MCF 10A (cell line): ENCODE results near the gene ATP6V0E1. TPM values are rescaled to one million over a fixed set of nuclear protein-coding genes. Genes with fewer than 3 reads are reported as not detected.

ENCODE experiments used
- BruUV-seq: library from RNA; stranded (reverse); fragments of 400-500 nt; replicated peaks from 2 replicates; lab custom pipeline; 2021; lab: Mats Ljungman, UMichigan
- CTCF ChIA-PET: fragments of 300-600 bp; sonication (Branson Sonifier 250); formaldehyde crosslinking; extraction: SDS; loops from one replicate; lab custom pipeline; 2021; ENCODE audit warnings: antibody characterized with exemption, inconsistent platforms; lab: Yijun Ruan, JAX
- POLR2A ChIA-PET: fragments of 300-600, 350-650 bp; sonication (Branson Sonifier 250); formaldehyde crosslinking; extraction: SDS; loops from one replicate; lab custom pipeline; 2020; ENCODE audit warnings: antibody characterized with exemption, inconsistent platforms; lab: Yijun Ruan, JAX
- DNase-seq: peaks from one replicate; pipeline ENCODE4 v3.0.0-alpha.2; 2018; ENCODE audit not compliant: unreplicated experiment
- H3K27ac Mint-ChIP-seq: one replicate; pipeline ENCODE4 v1.8.0; 2022; ENCODE audit warnings: mild to moderate bottlenecking, low read depth, mixed read lengths; ENCODE audit not compliant: unreplicated experiment
- H3K27me3 Mint-ChIP-seq: one replicate; pipeline ENCODE4 v1.8.0; 2022; ENCODE audit warnings: mixed read lengths; ENCODE audit not compliant: insufficient read depth, unreplicated experiment
- H3K36me3 Mint-ChIP-seq: one replicate; pipeline ENCODE4 v1.8.0; 2022; ENCODE audit warnings: mild to moderate bottlenecking, moderate library complexity, mixed read lengths; ENCODE audit not compliant: insufficient read depth, unreplicated experiment
- H3K4me1 Mint-ChIP-seq: one replicate; pipeline ENCODE4 v1.8.0; 2022; ENCODE audit warnings: mixed read lengths; ENCODE audit not compliant: insufficient read depth, unreplicated experiment
- H3K4me3 Mint-ChIP-seq: one replicate; pipeline ENCODE4 v1.8.0; 2022; ENCODE audit warnings: mild to moderate bottlenecking, moderate library complexity, mixed read lengths; ENCODE audit not compliant: unreplicated experiment
- H3K9me3 Mint-ChIP-seq: one replicate; pipeline ENCODE4 v1.8.0; 2022; ENCODE audit warnings: mixed read lengths; ENCODE audit not compliant: unreplicated experiment
- intact Hi-C: fragments of 100-400 bp; cut with micrococcal nuclease; formaldehyde crosslinking; loops from 2 replicates; pipeline ENCODE4 v1.14.1; 2022
- total RNA-seq: library from RNA; stranded (reverse); gene quantifications from 2 replicates; pipeline ENCODE4 v1.2.3, GENCODE V29; 2022
- TF ChIP-seq, protein P1 (sequence below): fragments of 200-600 bp; IDR thresholded peaks from one replicate; pipeline ENCODE4 v1.8.0; 2022; ENCODE audit warnings: antibody characterized with exemption, mild to moderate bottlenecking; ENCODE audit not compliant: unreplicated experiment

ATP6V0E1 gene
- total RNA-seq, 1 experiment from 2014 or later: 171 TPM

DNA sequence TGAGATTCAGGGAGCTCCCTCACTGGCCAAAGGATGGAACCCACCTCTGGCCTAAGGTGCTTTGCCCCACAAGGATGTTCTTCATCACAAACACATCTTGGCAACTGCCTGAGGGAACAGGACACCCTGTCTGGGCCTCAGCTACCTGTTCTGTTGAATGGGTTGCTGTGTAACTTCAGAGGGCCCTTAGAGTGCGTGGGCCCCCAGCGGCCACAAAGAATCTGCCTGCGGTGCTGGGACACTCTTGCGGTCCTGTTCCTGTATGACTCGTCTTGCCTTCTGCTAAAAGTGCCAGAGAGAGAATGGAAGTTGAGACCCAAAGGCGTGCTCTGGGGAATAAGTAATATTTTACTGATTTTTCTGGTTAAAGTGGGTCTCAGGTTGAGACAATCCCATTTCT, 38.4 kb upstream of the ATP6V0E1 start:
- Mint-ChIP-seq H3K4me1 (peaks cover 18% of the 10 kb centered on the region), H3K27ac (no peak overlapping the region), H3K36me3 (peaks cover 63% of the 10 kb centered on the region), H3K9me3 (no peaks in the 10 kb centered on the region), H3K27me3 (no peaks in the 10 kb centered on the region), H3K4me3 (no peak overlapping the region)
- ChIA-PET CTCF (interaction anchor here (1.5 to 26.7 kb wide), 4 partner anchors 8 to 236 kb away, joined by 3 to 604 read pairs (median 8); no protein-coding TSS in a partner anchor), POLR2A (interaction anchor here (2.1 kb wide), 1 partner anchor 9 kb away, joined by 8 read pairs; no protein-coding TSS in a partner anchor)
- no peak for DNase-seq
- intact Hi-C loops: loop anchor here (5.0 kb wide), 1 partner anchor 473 kb away; no protein-coding TSS in a partner anchor
- no TSS peak for BruUV-seq
- TF ChIP-seq, protein P1, sequence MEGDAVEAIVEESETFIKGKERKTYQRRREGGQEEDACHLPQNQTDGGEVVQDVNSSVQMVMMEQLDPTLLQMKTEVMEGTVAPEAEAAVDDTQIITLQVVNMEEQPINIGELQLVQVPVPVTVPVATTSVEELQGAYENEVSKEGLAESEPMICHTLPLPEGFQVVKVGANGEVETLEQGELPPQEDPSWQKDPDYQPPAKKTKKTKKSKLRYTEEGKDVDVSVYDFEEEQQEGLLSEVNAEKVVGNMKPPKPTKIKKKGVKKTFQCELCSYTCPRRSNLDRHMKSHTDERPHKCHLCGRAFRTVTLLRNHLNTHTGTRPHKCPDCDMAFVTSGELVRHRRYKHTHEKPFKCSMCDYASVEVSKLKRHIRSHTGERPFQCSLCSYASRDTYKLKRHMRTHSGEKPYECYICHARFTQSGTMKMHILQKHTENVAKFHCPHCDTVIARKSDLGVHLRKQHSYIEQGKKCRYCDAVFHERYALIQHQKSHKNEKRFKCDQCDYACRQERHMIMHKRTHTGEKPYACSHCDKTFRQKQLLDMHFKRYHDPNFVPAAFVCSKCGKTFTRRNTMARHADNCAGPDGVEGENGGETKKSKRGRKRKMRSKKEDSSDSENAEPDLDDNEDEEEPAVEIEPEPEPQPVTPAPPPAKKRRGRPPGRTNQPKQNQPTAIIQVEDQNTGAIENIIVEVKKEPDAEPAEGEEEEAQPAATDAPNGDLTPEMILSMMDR: no peak

DNA sequence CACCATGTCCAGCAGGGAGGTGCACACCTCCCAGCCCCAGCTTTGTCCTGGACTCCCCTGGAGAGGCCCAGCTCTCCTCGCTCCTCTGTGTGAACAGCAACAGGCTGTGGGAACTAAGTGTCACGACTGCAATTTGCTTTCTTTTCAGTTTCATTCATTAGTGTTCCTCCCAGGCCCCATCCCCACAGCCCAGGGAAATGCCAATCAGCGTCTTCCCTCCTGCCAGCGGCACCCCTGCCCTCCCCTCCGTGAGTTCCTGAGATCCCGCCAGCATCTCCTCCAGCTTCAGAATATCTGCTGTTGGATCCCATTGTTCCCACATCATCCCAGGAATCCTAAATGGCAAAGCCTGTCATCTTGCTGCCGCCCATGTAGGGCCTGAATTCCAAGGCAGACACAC, 37.4 kb upstream of the ATP6V0E1 start:
- BruUV-seq: no TSS peak
- Mint-ChIP-seq H3K36me3 (peaks cover 57% of the 10 kb centered on the region), H3K9me3 (no peaks in the 10 kb centered on the region), H3K4me1 (peaks cover 22% of the 10 kb centered on the region), H3K4me3 (no peak overlapping the region), H3K27me3 (no peaks in the 10 kb centered on the region), H3K27ac (no peak overlapping the region)
- ChIA-PET CTCF (interaction anchor here (1.5 to 26.7 kb wide), 3 partner anchors 9 to 237 kb away, joined by 3 to 604 read pairs (median 7); no protein-coding TSS in a partner anchor), POLR2A (interaction anchor here (0.7 to 2.1 kb wide), 2 partner anchors 10 to 147 kb away, joined by 3 to 8 read pairs; no protein-coding TSS in a partner anchor)
- TF ChIP-seq, protein P1: no peak
- intact Hi-C loops: loop anchor here (5.0 kb wide), 1 partner anchor 474 kb away; no protein-coding TSS in a partner anchor
- DNase-seq: no peak

DNA sequence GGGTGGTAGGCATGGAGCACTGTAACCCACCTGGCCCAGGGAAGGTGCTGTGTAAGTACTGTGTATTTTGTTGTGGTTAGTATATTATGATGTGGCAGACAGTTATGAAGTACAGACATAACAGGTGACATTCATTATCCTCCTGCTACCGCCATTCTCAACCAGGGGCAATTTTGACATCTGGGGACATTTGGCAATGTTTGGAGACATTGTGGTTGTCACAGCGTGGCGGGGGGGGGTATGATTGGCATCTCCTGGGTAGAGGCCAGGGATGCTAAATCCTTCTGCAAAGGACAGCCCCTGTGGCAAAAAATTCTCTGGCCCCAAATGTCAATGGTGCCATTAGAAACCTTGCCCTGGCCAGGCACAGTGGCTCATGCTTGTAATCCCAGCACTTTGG, 34.1 kb upstream of the ATP6V0E1 start:
- POLR2A ChIA-PET: interaction anchor here (1.2 kb wide), 1 partner anchor 216 kb away, joined by 3 read pairs; no protein-coding TSS in a partner anchor
- Mint-ChIP-seq H3K9me3 (no peaks in the 10 kb centered on the region), H3K4me1 (peaks cover 48% of the 10 kb centered on the region), H3K4me3 (no peak overlapping the region), H3K36me3 (peaks cover 57% of the 10 kb centered on the region), H3K27me3 (no peaks in the 10 kb centered on the region), H3K27ac (peak overlapping the region; percentile 22)
- TF ChIP-seq, protein P1: no peak
- intact Hi-C loops: loop anchor here (5.0 kb wide), 1 partner anchor 477 kb away; no protein-coding TSS in a partner anchor
- no TSS peak for BruUV-seq
- no peak for DNase-seq
- CTCF ChIA-PET: interaction anchor here (0.9 to 26.7 kb wide), 2 partner anchors 16 to 240 kb away, joined by 4 to 604 read pairs; no protein-coding TSS in a partner anchor

DNA sequence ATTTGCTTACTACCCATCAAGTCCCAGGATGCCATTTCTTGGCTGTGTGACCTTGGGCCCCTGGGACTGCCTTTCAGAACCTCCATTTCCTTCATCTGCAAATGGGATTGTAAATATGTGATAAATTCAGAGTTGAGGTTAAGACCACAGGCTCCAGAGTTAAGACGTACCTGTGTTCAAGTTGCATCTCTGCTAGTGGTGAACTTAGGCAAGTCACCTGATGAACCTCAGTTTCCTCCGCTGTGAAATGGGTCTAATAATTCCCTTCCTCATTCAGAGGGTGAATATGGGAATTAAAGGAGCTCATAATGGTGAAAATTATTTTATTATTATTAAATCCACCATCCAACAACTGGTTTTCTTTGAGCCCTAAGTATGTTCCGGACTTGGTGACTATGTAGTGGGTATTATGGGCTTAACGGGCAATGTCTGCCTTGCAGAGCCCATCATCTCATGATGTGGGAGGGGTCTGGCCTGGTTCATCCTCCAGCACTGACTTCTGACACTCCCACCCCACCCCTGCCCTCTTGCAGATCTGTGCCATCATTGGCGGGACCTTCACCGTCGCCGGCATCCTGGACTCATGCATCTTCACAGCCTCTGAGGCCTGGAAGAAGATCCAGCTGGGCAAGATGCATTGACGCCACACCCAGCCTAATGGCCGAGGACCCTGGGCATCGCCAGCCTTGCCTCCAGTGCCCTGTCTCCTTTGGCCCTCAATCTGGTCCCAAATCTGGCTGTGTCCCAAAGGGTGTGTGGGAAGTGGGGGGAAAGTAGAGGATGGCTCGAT, 33.2 kb upstream of the ATP6V0E1 start:
- intact Hi-C loops: loop anchor here (10.0 kb wide), 1 partner anchor 504 kb away; no protein-coding TSS in a partner anchor
- TF ChIP-seq, protein P1: no peak
- H3K4me1 Mint-ChIP-seq: peaks cover 48% of the 10 kb centered on the region
- H3K4me3 Mint-ChIP-seq: no peak overlapping the region
- H3K36me3 Mint-ChIP-seq: peaks cover 54% of the 10 kb centered on the region
- BruUV-seq: no TSS peak
- peak overlapping the region; percentile 73 for H3K27ac Mint-ChIP-seq
- ChIA-PET CTCF (interaction anchor here (0.7 to 26.7 kb wide), 5 partner anchors 9 to 241 kb away, joined by 3 to 604 read pairs (median 6); partner anchors contain the start of gene RPL26L1), POLR2A (interaction anchor here (1.1 to 1.5 kb wide), 2 partner anchors 34 to 74 kb away, joined by 3 to 4 read pairs; no protein-coding TSS in a partner anchor)
- no peaks in the 10 kb centered on the region for H3K27me3 Mint-ChIP-seq
- no peak for DNase-seq
- H3K9me3 Mint-ChIP-seq: no peaks in the 10 kb centered on the region
